Right lobe of liver (tissue), 4 donors: ENCODE results near the gene TCF7L2.

ENCODE experiments used
- CTCF ChIP-seq, 4 donors: fragments of 200-600 bp in 3 of 4; fragments of 450-650 bp in 1 of 4; IDR thresholded peaks; one replicate each; pipeline versions ENCODE4 v1.5.1 to v1.8.0; 2016 to 2022; ENCODE audit warnings: antibody characterized with exemption in 4 of 4, mild to moderate bottlenecking in 2 of 4
- POLR2A ChIP-seq: fragments of 450-650 bp; IDR thresholded peaks from one replicate; pipeline ENCODE4 v1.6.1; 2017; ENCODE audit warnings: antibody characterized with exemption, mild to moderate bottlenecking
- donor health status: DM: no; HTN: no; CAD: no.
- donor health status: DM: no; HTN: no; CAD: no.
- donor health status: DM: no; HTN: yes; CAD: no.

GRCh38 chr10:112907893-112908292 is 42.2 kb upstream of the TCF7L2 start:
- no peak for TF ChIP-seq POLR2A
- TF ChIP-seq CTCF (IDR thresholded peaks at IDR 0.05), result no peak
